Measurements from ENCODE around the gene TRPV5. TPM values are rescaled to one million over a fixed set of nuclear protein-coding genes. Genes with fewer than 3 reads are reported as not detected.

The TRPV5 gene
- total and polyA plus RNA-seq, 2 of the 4 experiments (the other 2 are of a cell fraction): not detected

GRCh38 chr7:142871260-142872105 is 62.1 kb downstream of the TRPV5 start (continued):
- no peak for TF ChIP-seq RFX5 (IDR thresholded peaks at IDR 0.05; ENCODE audit: low read depth, low read length)

- no TSS peak for BruUV-seq (replicated peaks)
- TF ChIP-seq MXI1 (IDR thresholded peaks at IDR 0.05; ENCODE audit: borderline replicate concordance, low read depth, low read length) (no peak), RFX5 (IDR thresholded peaks at IDR 0.05; ENCODE audit: low read depth, low read length) (no peak), RAD21 (IDR thresholded peaks at IDR 0.05; ENCODE audit: low read length) (no peak), SMC3 (IDR thresholded peaks at IDR 0.05; ENCODE audit: low read depth, low read length) (no peak), CHD1 (IDR thresholded peaks at IDR 0.05; ENCODE audit: low read depth, low read length) (no peak), FOS (IDR thresholded peaks at IDR 0.05; ENCODE audit: low read depth, low read length) (no peak), USF2 (IDR thresholded peaks at IDR 0.05; ENCODE audit: low read depth, low read length) (no peak)
- H4K5ac ChIP-seq (ENCODE audit: low read depth, low read length): no peak overlapping the region
- no peaks in the 10 kb centered on the region for H3K36me3 ChIP-seq (ENCODE audit: control insufficient read depth, insufficient read depth, low read length)
- no peak overlapping the region for H2AFZ ChIP-seq (replicated peaks; ENCODE audit: low read length, poor library complexity)
- no peak overlapping the region for H2BK5ac ChIP-seq (ENCODE audit: low read depth, low read length, poor library complexity, severe bottlenecking)
- H4K20me1 ChIP-seq (ENCODE audit: insufficient read depth, low read length): no peaks in the 10 kb centered on the region
- H3K27me3 ChIP-seq (ENCODE audit: control insufficient read depth, insufficient read depth, low read length): no peaks in the 10 kb centered on the region
- H2BK15ac ChIP-seq (ENCODE audit: low read depth, low read length): no peak overlapping the region
- no peaks in the 10 kb centered on the region for H3K79me1 ChIP-seq (ENCODE audit: low read depth in 1 of 2, low read length in 2 of 2)
- no peak overlapping the region for H3K23ac ChIP-seq (ENCODE audit: low read depth, low read length)
- WGBS, 2 experiments (ENCODE audit: extremely low coverage in 2 of 2, insufficient read length in 1 of 2): no CpG with 5 or more reads among the region's 14 CpGs
- H3K4me2 ChIP-seq (ENCODE audit: low read depth, low read length): no peak overlapping the region
- no peak overlapping the region for H4K91ac ChIP-seq (ENCODE audit: insufficient read depth, low read depth, low read length)
- in situ Hi-C loops (cut with MboI; ENCODE audit: low sequenced_read_pairs) (no loop called here), dilution Hi-C loops (cut with HindIII; ENCODE audit: low sequenced_read_pairs, unreplicated experiment) (no loop called here), intact Hi-C loops (cut with micrococcal nuclease) (no loop called here)
- no peak overlapping the region for H2BK20ac ChIP-seq (ENCODE audit: low read depth, low read length)
- ATAC-seq (ENCODE audit: low read depth) (no peak), DNase-seq (no peak)
- no peak overlapping the region for H3K18ac ChIP-seq (ENCODE audit: low read depth, low read length)
- no peak overlapping the region for H2AK9ac ChIP-seq (replicated peaks; ENCODE audit: low read depth, low read length, poor library complexity)
- H3K9me3 ChIP-seq (ENCODE audit: control insufficient read depth, insufficient read depth, low read length): no peaks in the 10 kb centered on the region; the same call in 1 of the 2 replicates
- no peak overlapping the region for H3K56ac ChIP-seq (ENCODE audit: extremely low read depth, insufficient read depth, low read length)
- no peak overlapping the region for H3K9ac ChIP-seq (ENCODE audit: low read depth, low read length)
- H3K4me1 ChIP-seq (ENCODE audit: control insufficient read depth, insufficient read depth, low read length): no peaks in the 10 kb centered on the region
- no peak overlapping the region for H3K27ac ChIP-seq (ENCODE audit: insufficient read depth, low read length)
- H2BK120ac ChIP-seq (ENCODE audit: low read depth, low read length): no peak overlapping the region
- ChIA-PET POLR2A (ENCODE audit: unreplicated experiment) (no interaction called here), CTCF (no interaction called here)
- no peak overlapping the region for H3K4me3 ChIP-seq (ENCODE audit: insufficient read depth, low read depth, low read length)
- no peak overlapping the region for H4K8ac ChIP-seq (ENCODE audit: low read depth in 2 of 2, low read length in 2 of 2)
- no peak overlapping the region for H3K14ac ChIP-seq (replicated peaks; ENCODE audit: low read depth, low read length)
- H3K9me1 ChIP-seq (ENCODE audit: insufficient read depth, low read length): no peaks in the 10 kb centered on the region
- no peak overlapping the region for H3K4ac ChIP-seq (ENCODE audit: low read depth, low read length)
- no peak overlapping the region for H2AK5ac ChIP-seq (ENCODE audit: low read depth, low read length)
Observed at GRCh38 chr7:142870566-142871259, 62.8 kb downstream of the TRPV5 start.
